ENCODE measurements around the gene LRRC1.
A peak's percentile ranks its signal among the peaks of the same experiment; 100 is the strongest.

The LRRC1 gene

GRCh38 chr6:53925891-53926290 is 131.1 kb downstream of the LRRC1 start:
- no peak for DNase-seq (ENCODE audit: low read depth)

DNA sequence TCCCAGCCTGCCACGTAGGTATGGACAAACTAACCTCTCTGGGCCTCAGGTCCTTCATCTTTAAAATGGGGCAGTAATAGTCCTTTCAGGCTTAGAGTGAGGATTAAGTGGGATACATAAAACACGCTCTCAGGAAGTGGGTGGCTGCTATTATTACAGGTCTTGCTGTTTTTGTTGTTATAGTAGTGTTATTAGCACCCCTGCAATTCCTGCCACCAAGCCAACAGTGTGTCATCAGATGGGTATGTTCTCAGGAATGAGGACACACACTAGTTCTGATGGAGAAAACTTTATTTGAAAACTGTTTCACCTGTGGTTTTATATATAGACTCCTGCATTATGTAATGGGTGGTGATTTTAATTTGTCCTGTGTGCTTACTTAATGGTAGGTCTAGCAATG is 131.7 kb downstream of the LRRC1 start:
- no peak for DNase-seq (ENCODE audit: low read depth)

GRCh38 chr6:53928641-53929040 is 133.8 kb downstream of the LRRC1 start:
- DNase-seq (ENCODE audit: low read depth), result no peak

- DNase-seq (ENCODE audit: low read depth), result no peak
These were observed 134.4 kb downstream of the LRRC1 start for GRCh38 chr6:53929041-53929820.

- DNase-seq (ENCODE audit: low read depth), result no peak
These were observed 135.0 kb downstream of the LRRC1 start for GRCh38 chr6:53929821-53930120.

DNA sequence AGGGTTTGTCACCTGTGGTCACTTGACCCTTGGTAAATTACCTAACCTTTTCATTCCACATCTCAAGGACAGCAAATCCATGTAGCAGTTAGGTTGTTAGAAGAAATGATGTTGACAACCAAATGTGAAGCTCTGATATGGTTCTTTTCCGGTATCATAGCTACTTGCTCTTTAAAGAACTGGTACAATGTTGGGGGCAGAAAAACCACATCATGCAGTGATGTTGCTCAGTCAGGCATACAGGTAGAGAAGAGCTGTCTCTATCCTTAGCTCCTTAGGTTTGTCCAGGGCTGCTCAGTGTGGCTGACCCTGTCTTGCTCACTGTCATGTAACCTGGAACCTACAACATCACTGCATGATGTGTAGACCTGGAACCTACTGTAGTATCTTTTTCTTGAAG is 135.5 kb downstream of the LRRC1 start:
- no peak for DNase-seq (ENCODE audit: low read depth)

- DNase-seq (ENCODE audit: low read depth), result no peak
These were observed 136.3 kb downstream of the LRRC1 start for GRCh38 chr6:53931086-53931485.

DNA sequence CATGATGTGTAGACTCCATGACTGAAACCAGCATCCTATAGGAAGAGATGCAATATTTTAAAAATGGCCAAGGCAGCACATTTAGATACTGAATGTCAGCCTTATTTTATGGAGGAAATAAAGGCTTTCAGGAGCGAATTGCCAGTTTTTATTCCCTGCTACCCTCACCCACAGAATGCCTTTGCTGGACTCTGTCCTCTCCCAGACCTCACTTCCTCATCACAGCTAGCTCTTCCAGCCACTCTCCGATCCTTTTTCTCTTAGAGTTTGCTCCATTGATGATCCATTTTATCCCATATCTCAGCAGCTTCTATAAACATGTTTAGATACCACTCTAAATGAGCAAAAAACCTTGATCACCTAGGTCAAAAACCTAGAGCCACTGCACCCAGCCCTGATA is 137.7 kb downstream of the LRRC1 start:
- DNase-seq (ENCODE audit: low read depth), result no peak

DNA sequence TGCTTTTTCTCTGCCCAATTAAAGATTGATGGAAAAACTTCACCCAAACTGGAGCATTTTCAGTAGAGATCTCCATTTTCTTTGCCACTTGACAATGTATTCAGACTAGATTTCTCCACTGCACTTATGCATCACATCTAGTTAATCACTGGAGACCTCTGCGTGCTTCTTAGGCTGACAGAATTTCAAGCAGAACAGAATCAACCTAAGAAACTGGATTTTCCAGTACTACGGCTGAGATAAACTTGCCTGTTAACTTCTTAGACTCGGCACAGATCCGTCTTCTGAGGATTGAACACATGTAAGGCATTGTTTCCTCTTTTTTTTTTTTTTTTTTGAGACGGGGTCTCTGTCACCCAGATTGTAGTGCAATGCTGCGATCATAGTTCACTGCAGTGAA is 139.2 kb downstream of the LRRC1 start:
- DNase-seq (ENCODE audit: low read depth), result no peak

GRCh38 chr6:53937461-53937860 is 142.7 kb downstream of the LRRC1 start:
- no peak for DNase-seq (ENCODE audit: low read depth)

DNA sequence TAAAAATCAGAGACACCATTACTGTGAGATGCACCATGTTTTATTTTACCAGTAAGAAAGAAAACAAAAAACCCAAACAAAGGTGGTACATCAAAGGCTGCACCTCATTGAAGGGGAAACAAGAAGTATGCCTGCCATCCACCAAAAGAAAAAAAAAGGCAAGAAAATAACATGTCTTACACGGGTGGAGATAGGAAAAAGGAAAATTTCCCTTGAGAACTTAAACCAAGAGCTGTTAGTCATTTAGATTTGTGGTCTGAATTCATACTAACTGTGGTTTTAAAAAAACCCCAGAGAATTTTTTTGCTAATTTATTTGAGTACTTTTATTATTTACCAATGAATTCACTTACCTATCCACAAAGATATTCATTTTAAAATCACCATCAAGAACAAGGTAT is 144.0 kb downstream of the LRRC1 start:
- no peak for DNase-seq (ENCODE audit: low read depth)

DNA sequence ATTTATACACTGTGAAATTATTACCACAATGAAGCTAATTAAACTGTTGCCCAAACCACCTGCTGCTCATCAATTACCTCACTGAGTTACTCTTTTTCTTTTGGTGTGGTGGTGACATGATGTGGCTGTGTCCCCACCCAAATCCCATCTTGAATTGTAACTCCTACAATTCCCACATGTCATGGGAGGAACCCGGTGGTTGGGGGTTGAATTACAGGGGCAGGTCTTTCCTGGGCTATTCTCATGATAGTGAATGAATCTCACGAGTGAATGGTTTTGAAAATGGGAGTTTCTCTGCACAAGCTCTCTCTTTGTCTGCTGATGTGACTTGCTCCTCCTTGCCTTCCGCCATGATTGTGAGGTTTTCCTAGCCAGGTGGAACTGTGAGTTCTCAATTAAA is 145.0 kb downstream of the LRRC1 start:
- DNase-seq (ENCODE audit: low read depth), result no peak

DNA sequence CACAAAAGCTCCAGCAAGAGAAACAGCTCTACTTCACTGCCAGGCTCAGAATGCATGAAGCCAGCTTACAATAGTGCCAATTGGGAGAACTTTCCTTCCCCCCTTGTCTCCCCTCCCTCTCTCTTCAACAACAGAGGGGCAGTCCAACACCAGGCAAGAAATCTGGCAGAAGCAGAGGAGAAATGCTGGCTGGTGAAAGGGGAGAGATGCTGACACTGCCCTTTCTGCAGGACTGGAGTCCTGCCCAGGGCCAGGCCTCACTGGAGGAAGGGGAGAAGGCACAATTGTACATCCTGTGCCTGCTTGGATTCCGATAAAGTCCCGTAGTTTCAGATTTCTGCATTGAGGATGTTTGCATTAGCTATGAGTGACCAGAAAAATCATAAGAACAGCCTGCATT is 148.6 kb downstream of the LRRC1 start:
- no peak for DNase-seq (ENCODE audit: low read depth)

DNA sequence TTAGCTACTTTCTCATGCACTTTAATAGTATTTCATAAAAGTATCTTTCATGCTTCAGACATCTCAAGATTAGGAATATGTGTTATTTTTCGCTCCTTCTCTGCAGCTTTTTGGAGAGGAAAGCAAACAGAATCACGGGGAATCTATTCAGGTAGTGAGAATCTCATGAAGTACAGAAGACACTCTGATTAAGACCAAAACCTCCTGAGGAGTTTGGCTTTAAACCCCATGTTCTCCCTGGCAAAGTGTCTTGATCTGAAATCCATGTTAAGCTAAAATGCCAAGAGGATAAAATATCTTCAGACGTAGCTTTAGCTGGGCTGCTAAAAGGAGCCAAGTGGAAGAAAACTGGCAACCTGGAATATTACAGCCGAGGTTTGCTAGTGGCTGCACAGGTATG is 149.3 kb downstream of the LRRC1 start:
- no peak for DNase-seq (ENCODE audit: low read depth)

DNA sequence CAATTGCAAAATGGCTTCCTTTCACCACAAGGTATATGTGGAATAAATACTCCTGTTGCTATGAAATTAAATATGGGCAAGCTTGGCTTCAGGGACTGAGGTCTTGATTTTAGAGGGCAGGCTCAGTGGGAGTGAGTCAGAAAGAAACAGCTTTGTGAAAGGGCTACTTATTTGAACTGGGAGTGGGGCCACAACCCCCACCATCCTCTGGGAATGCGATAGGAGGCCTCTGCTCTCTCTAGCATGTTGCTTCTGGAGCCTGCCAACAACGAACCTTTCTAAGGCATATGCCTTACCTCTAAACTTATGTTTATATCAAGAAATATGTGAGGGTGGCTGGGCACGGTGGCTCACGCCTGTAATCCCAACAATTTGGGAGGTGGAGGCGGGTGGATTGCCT is 149.7 kb downstream of the LRRC1 start:
- DNase-seq (ENCODE audit: low read depth), result no peak

DNA sequence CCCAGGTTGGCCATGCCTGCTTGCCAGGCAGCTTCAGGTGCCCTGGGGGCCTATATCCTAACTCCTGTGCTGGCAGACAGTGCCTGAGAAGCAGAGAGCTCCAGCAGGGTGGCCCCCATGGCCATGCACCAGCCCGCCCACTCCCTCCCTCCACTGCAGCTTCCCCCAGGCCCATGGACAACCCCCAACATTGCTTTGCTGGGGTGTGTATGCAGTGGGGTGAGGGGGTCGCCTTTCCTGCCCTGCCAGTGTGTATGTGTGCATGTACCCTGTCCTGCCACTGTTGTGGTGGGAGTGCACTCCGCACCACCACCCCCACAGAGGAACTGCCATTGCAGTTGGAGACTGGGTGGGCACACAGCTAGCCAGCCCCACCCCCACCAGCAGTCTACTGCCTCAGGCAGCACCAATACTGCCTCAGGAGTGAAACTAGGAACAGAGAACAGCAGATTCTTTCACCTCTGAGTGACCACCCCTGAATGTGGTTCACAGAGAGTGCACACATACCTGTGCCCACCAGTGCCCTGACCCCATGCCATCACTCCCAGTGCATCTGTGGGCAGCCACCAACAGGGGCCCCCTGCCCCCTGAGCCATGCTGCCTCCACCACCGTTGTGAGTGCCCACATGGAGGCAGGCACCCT is 151.1 kb downstream of the LRRC1 start:
- no peak for DNase-seq (ENCODE audit: low read depth)

GRCh38 chr6:53947780-53948179 is 153.0 kb downstream of the LRRC1 start:
- DNase-seq (ENCODE audit: low read depth), result no peak

DNA sequence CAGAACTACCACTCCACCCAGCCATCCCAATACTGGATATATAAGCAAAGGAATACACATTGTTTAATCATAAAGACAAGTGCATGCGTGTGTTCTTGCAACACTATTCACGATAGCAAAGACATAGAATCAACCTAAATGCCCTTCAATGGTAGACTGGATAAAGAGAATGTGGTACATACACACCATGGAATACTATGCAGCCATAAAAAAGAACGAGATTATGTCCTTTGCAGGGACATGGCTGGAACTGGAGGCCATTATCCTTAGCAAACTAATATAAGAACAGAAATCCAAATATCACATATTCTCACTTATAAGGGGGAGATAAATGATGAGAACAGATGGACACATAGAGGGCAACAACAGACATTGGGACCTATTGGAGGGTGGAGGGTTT is 156.6 kb downstream of the LRRC1 start:
- no peak for DNase-seq (ENCODE audit: low read depth)

DNA sequence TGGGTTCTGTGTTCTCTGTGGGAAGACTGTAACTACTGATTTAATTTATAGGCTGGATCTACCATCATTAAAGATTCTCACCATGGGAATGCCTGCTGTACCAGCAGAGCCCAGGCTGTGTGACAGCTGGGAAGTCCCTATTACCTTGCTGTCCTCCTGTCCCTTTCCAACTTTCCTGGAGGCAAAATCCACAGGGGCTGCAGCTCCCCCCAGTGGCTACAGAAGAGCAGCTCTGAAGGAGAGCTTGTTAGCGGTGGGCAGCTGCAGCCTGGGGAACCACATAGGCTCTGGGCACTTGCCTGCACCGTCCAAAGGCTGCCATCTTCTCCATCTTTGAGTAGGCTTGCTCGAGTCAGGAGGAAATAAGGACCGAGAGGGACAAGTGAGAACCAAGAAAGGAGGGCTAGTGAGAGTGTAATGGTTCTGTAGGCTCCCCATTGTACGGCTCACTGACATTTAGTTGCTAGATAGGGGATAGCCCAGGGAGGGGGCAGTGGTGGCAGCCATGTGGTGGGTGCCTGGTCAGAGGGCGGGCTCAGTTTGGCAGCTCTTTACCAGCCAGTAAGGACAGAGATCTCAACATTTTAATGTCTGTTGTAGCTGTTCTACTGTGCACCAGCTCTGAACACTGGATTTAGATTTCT is 161.4 kb downstream of the LRRC1 start:
- peak; percentile 36 for DNase-seq (ENCODE audit: low read depth)

DNA sequence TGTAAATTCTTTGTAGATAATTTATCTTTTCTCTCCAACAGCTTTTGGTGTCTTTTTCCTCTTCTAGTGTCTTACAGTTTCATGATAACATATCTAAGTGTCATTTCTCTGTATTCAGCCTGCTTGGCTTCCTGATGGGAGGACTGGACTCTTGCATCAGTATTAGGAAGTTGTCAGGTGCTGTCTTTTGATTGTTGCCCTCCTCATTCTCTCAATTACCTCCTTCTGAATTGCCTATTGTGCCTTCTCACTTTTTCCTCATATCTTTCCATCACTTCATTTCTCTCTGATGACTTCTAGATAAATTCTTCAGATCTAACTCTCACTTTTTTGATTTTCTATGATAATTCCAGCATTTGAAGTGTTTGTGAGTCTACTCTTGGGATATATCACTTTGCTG is 162.0 kb downstream of the LRRC1 start:
- no peak for DNase-seq (ENCODE audit: low read depth)

DNA sequence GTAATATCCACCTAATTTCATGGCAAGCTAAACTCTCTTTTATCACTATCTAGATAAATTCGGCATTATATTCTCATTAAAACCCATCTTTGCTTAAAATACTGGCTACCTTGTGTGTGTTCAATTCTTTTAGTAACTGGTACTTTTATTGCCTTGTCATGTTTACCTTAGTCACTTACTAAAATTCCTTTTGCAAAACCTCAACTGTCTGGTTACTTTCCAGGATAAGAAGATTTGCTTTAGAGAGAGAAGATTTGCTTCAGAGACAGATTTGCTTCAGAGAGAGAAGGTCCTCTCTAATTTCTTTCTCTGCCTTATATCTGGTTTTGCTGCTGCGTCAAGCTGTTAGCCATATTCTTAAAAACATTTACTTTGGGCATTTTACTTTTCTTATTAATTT is 164.9 kb downstream of the LRRC1 start:
- no peak for DNase-seq (ENCODE audit: low read depth)

GRCh38 chr6:53960311-53960710 is 165.5 kb downstream of the LRRC1 start:
- DNase-seq (ENCODE audit: low read depth), result no peak

- DNase-seq (ENCODE audit: low read depth), result no peak
These were observed 167.0 kb downstream of the LRRC1 start for GRCh38 chr6:53961679-53962370.

Measured in GM04504 (cell line).